GM10248 (cell line): ENCODE measurements around the gene CCL16.
A peak's percentile ranks its signal among the peaks of the same experiment; 100 is the strongest.
"Not testable (repeated sequence)": the region's sequence is repeated elsewhere in the genome, so short reads cannot be mapped to it uniquely, and the experiment has no call there.

Experiments
- CTCF ChIA-PET: fragments of 300-600 bp; sonication (Branson Sonifier 250); formaldehyde crosslinking; extraction: SDS; loops from one replicate; lab custom pipeline; 2021; ENCODE audit warnings: antibody characterized with exemption; lab: Yijun Ruan, JAX
- POLR2A ChIA-PET: fragments of 350-650 bp; sonication (Branson Sonifier 250); formaldehyde crosslinking; extraction: SDS; loops from one replicate; lab custom pipeline; 2020; ENCODE audit warnings: antibody characterized with exemption; lab: Yijun Ruan, JAX
- DNase-seq: peaks from one replicate; pipeline ENCODE4 v3.0.0; 2012; ENCODE audit errors: extremely low spot score
- CTCF ChIP-seq: IDR thresholded peaks from 2 replicates; pipeline ENCODE4 v1.5.1; 2012; ENCODE audit warnings: mild to moderate bottlenecking, low read depth; ENCODE audit errors: extremely low read depth, missing control alignments, control extremely low read depth

CCL16 gene

GRCh38 chr17:35948092-35948491 lies 33.2 kb downstream of the CCL16 start:
- DNase-seq, result no peak
- CTCF ChIA-PET, result interaction anchor here (1.0 to 2.5 kb wide), 7 partner anchors 11 to 201 kb away, joined by 3 to 11 read pairs (median 6); partner anchors contain the start of gene RDM1
- POLR2A ChIA-PET, result no interaction called here
- no peak for TF ChIP-seq CTCF

DNA sequence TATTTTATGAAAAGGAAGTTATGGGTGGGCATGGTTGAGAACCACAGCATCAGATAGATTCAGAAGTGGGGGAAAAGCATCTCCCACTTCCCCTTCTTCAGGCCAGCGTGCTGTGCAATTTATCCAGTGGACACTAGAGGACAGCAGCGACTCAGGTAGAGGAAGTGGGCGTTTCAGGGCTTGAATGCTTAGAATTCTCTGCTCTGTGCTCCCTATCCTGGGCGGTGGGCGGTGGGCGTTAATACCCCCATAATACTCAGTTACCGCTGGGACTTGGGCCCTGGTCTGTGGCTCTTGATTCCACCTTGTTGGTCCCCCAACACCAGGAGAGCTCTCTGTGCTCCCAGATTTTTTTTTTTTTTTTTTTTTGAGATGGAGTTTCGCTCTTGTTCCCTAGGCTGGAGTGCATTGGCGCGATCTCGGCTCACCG lies 34.1 kb downstream of the CCL16 start:
- peak; percentile 60 for DNase-seq
- ChIA-PET CTCF (interaction anchor here (0.7 to 2.5 kb wide), 10 partner anchors 10 to 202 kb away, joined by 3 to 11 read pairs (median 4); partner anchors contain the start of gene RDM1), POLR2A (no interaction called here)
- TF ChIP-seq CTCF, result peak; percentile 90

- POLR2A ChIA-PET, result no interaction called here
- TF ChIP-seq CTCF, result no peak
- CTCF ChIA-PET, result interaction anchor here (1.4 kb wide), 1 partner anchor 94 kb away, joined by 3 read pairs; no protein-coding TSS in a partner anchor
- no peak for DNase-seq
Observed at GRCh38 chr17:35944151-35944550, 37.1 kb downstream of the CCL16 start.

DNA sequence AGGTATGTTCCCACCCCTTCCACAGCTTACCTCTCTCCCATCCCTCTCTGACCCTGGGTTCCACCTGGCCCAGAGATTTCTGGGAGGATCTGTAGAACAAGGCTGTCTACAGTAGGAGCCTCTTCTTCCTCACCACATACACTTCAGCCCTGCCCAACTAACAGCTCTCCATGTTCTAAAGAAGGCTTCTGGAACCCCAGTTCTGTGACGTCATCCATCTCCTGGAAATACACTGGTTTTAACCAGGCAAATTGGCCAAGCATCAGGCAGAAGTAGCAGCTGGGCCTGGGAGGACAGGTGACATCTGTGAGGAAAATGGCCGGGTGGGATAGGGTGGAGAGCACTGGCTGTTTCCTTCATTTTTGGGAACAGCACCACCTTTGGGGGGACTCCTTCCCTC lies 37.8 kb downstream of the CCL16 start, which contains the start of gene LYZL6:
LYZL6 (minus strand) TSS at position 177 of the 400 bp plus-strand sequence. CDS start 4,357 bp downstream, outside the sequence.
- DNase-seq, result no peak
- ChIA-PET POLR2A (no interaction called here), CTCF (interaction anchor here (1.4 kb wide), 1 partner anchor 94 kb away, joined by 3 read pairs; no protein-coding TSS in a partner anchor)
- no peak for TF ChIP-seq CTCF

DNA sequence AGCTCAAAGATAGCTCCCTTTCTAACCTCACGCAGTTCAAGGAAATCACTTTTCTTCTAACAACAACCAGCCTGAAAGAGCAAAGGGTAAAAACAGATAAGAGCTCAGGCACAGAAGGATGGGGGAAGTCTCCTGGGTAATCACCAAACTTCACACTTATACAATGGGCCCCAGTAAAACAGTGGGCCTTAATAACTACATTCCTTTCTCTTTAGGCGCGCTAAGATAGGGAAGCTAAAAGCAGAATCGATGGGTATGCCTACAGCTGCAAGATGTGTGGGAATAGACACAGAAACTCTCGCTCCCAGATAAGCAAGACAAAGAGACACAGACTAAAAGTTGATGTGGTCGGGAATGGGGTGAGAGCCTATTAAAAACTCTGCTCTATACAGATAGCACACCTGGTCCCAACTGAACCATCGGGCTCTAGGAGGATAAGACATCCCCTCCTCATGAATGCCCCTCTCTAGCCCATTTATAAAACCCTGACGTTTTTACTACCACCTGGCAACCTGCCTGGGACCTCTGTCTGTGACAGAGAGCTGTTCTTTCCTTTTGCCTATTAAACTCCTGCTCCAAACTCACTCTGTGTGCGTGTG lies 38.6 kb downstream of the CCL16 start:
- ChIA-PET CTCF (interaction anchor here (0.8 to 1.4 kb wide), 3 partner anchors 12 to 93 kb away, joined by 3 to 5 read pairs (median 3); partner anchors contain the start of gene RDM1), POLR2A (no interaction called here)
- no peak for DNase-seq
- no peak for TF ChIP-seq CTCF

- POLR2A ChIA-PET, DNase-seq: not testable (repeated sequence)
- CTCF ChIA-PET, result interaction anchor here (2.0 kb wide), 1 partner anchor 11 kb away, joined by 6 read pairs; no protein-coding TSS in a partner anchor
Observed at GRCh38 chr17:35938492-35938891, 42.8 kb downstream of the CCL16 start.

GRCh38 chr17:35936063-35936462 lies 45.2 kb downstream of the CCL16 start:
- no peak for TF ChIP-seq CTCF
- DNase-seq, result no peak
- ChIA-PET POLR2A (no interaction called here), CTCF (no interaction called here)
